SJSA1 (cell line): ENCODE data around the gene OTULIN. TPM values are rescaled to one million over a fixed set of nuclear protein-coding genes. Genes with fewer than 3 reads are reported as not detected.

Experiments
- DNase-seq, 2 experiments: peaks; one replicate each; pipeline ENCODE4 v3.0.0-alpha.2; 2015 to 2020; ENCODE audit warnings: low spot score in 2 of 2, low read depth in 1 of 2
- H3K27ac ChIP-seq: fragments of 250-450 bp; sonication (Bioruptor Pico); 2 replicates; pipeline ENCODE4 v1.5.1; 2020; ENCODE audit warnings: mild to moderate bottlenecking, moderate library complexity
- H3K27me3 ChIP-seq: fragments of 250-450 bp; sonication (Bioruptor Pico); replicated peaks from 2 replicates; pipeline ENCODE4 v1.5.1; 2020; ENCODE audit warnings: mild to moderate bottlenecking, moderate library complexity
- H3K36me3 ChIP-seq: fragments of 250-450 bp; sonication (Bioruptor Pico); 2 replicates; pipeline ENCODE4 v1.5.1; 2020; ENCODE audit warnings: mild to moderate bottlenecking
- H3K4me1 ChIP-seq: fragments of 250-450 bp; sonication (Bioruptor Pico); replicated peaks from 2 replicates; pipeline ENCODE4 v1.6.1; 2021; ENCODE audit warnings: mild to moderate bottlenecking
- H3K4me3 ChIP-seq: fragments of 250-450 bp; sonication (Bioruptor Pico); 2 replicates; pipeline ENCODE4 v1.5.1; 2020; ENCODE audit warnings: mild to moderate bottlenecking
- H3K9me3 ChIP-seq: fragments of 250-450 bp; sonication (Bioruptor Pico); replicated peaks from 2 replicates; pipeline ENCODE4 v1.5.1; 2020; ENCODE audit warnings: mild to moderate bottlenecking
- total RNA-seq: library from RNA; depleted of rRNA; stranded (reverse); fragments of >200 nt; shearing (Covaris generic); gene quantifications from 2 replicates; pipeline ENCODE4 v1.2.3, GENCODE V29; 2014; rRNA removed

Gene OTULIN
- total RNA-seq = 44.6 and 47.0 TPM in 2 replicates

DNA sequence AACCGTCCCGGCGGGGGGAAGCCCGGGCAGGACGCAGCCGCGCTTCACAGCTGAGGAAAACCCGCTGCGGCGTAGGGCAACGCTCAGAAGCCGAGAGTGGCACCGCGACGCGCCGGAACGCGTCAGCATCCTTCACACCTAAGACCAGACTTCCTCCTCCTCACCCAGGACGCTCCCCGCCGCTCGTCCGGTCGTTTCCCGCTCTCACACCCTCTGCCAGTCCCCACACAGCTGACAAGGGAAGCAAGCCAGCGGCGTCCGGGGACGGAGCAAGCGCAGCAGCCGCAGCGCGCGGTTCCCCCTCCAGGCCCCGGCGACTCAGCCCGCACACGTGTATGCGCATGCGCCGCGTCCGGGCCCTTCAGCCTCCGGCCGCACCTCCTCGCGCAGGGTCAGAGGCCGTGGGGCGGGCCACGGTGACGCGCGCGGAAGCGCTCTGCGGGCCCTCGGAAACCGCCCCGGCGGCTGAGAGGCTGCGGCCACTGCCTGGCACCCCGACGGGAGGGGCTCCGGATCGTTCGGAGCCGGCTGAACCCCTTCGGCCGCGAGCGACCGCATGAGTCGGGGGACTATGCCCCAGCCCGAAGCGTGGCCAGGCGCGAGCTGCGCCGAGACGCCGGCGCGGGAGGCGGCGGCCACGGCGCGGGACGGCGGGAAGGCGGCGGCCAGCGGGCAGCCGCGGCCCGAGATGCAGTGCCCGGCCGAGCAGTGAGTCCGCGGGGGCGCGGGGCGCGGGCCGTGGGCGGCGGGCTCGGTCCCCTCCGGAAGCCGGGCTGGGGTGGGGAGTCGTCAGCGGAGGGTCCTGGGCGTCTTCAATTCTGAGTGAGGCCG is at the start of gene OTULIN:
OTULIN (plus strand) TSS at position 449 of the 831 bp plus-strand sequence; CDS start at position 557, 108 bp downstream.
- DNase-seq = peak; percentile 90 to 96
- Histone ChIP-seq H3K4me3 (peak within 1 kb of the TSS; percentile 97), H3K9me3 (no peaks in the 10 kb centered on the region), H3K27me3 (no peaks in the 10 kb centered on the region), H3K27ac (peak within 1 kb of the TSS; percentile 50), H3K4me1 (peaks cover 15% of the 10 kb centered on the region), H3K36me3 (peaks cover 26% of the 10 kb centered on the region)

DNA sequence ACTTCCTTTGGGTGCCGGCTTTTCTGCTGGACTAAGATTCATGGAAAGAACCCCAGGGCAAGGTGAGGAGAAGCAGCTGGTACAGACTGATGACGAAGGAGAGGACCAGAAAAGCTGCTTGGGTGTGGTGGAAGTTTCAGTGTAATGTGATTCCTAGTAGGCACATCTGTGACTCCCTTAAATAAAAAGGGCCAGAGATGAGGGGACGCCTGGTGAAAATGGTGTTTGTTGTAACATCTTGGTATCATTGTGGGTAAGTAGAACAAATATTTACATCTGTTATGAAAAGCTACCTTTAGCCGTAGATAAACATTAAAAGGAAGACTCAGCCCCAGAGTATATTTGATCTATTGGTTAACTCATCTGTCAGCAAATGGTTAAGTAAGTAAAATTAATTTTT is 49.2 kb upstream of the OTULIN start:
- H3K9me3 ChIP-seq = no peaks in the 10 kb centered on the region
- H3K36me3 ChIP-seq = no peaks in the 10 kb centered on the region
- H3K4me1 ChIP-seq = no peaks in the 10 kb centered on the region
- DNase-seq = no peak
- H3K4me3 ChIP-seq = no peak overlapping the region
- no peaks in the 10 kb centered on the region; the same call in 1 of the 2 replicates for H3K27me3 ChIP-seq
- no peak overlapping the region for H3K27ac ChIP-seq

DNA sequence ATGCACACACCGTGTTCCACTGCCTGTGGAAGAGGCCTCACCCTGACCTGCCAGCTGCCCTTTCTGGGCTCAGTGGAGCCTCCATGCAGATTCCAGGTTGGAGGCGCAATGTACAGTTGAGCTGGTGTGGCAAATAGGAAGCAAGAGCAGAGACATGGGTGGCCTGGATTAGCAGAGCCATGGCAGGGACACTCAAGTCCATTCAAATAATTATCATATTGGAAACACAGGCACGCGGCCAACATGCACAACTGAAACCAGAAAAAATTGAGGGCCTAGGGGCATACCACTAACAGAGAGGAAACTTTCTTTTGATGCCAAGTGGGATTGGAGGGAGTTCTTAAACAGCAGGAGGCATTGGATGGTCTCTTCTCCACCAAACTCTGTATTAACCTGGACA is 47.1 kb upstream of the OTULIN start:
- H3K4me1 ChIP-seq = no peaks in the 10 kb centered on the region
- H3K4me3 ChIP-seq = no peak overlapping the region
- H3K9me3 ChIP-seq = no peaks in the 10 kb centered on the region
- H3K27ac ChIP-seq = no peak overlapping the region
- H3K27me3 ChIP-seq = no peaks in the 10 kb centered on the region
- DNase-seq = no peak
- no peaks in the 10 kb centered on the region for H3K36me3 ChIP-seq

DNA sequence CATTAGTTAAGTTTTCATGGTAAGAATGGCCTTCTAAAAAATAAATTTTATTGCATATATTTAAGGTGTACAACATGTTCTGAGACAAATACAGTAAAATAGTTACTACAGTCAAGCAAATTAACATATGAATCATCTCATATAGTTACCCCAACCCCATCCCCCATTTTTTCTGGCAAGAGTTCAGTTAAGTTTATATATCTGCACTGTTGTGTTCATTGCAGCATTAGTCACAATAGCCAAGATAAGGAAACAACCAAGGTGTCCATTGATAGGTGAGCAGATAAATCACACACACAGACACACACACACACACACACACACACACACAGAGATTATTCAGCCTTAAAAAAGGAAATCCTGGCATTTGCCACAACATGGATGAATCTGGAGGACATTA is 37.2 kb upstream of the OTULIN start:
- no peak overlapping the region for H3K27ac ChIP-seq
- H3K4me1 ChIP-seq = no peaks in the 10 kb centered on the region
- H3K9me3 ChIP-seq = no peaks in the 10 kb centered on the region
- H3K27me3 ChIP-seq = 0 out of 2 replicates have a peak, but pooled peaks cover 2% of the 10 kb centered on the region
- DNase-seq = no peak
- no peak overlapping the region for H3K4me3 ChIP-seq
- H3K36me3 ChIP-seq = no peaks in the 10 kb centered on the region

DNA sequence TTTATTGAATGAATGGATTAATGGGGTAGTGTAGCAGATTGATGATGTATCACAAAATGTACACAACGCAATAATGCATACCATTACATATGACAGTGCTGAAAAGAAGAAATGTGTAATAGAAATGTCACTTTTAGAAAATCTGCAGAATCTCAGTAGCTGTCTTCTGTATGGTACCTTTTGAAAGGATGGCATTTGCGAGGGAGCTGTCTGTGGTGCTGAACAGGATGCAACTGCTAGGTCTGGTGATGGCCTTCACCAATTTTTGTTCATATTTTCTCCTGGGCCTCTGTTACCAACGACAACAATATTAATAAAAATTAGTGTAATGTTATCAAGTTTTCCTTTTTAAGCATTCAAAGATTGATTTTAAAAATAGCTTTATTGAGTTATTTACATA is 36.2 kb upstream of the OTULIN start:
- Histone ChIP-seq H3K27ac (no peak overlapping the region), H3K9me3 (no peaks in the 10 kb centered on the region), H3K4me1 (no peaks in the 10 kb centered on the region), H3K4me3 (no peak overlapping the region), H3K36me3 (no peaks in the 10 kb centered on the region), H3K27me3 (0 out of 2 replicates have a peak, but pooled peaks cover 2% of the 10 kb centered on the region)
- DNase-seq = peak; percentile 9 to 56

DNA sequence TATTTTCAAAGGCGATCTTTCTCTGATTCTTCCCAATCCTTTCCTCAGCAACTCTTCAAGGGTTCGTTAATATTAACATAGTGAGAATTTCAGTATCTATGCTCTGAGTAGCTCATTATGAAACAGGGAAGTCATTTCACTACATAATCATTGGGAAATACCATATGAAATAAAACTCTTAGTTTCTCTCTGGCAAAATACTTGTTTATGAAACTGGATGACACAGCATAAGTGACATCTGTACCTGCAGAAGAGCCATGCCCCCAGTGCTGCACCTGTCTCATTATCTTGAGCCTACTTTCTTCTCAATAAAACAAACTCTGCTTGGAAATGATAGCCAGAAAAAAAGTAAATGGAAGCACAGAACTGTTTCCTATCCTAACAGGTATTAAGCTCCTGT is 33.8 kb upstream of the OTULIN start:
- no peak for DNase-seq
- no peak overlapping the region for H3K4me3 ChIP-seq
- no peak overlapping the region for H3K27ac ChIP-seq
- no peaks in the 10 kb centered on the region for H3K36me3 ChIP-seq
- 0 out of 2 replicates have a peak, but pooled peaks cover 2% of the 10 kb centered on the region for H3K27me3 ChIP-seq
- no peaks in the 10 kb centered on the region for H3K9me3 ChIP-seq
- no peaks in the 10 kb centered on the region for H3K4me1 ChIP-seq

DNA sequence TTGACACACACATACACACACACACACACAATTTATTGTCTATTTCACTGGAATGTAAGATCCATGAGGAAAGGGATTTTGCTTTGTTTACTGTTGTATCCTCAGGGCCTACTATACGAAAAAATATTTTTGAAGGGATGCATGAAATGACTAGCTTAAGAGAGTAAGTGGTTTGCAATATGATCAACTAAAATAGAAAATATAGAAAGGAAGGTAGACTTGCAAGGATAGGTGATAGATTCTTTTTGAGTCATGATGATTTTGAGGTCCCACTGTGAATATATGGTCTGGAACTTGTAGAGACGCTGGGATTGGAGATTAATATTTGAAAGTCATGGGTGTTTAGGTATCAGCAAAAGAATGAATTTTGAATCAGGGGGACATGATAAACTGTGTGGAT is 28.9 kb upstream of the OTULIN start:
- no peak overlapping the region for H3K4me3 ChIP-seq
- H3K36me3 ChIP-seq = no peaks in the 10 kb centered on the region
- no peaks in the 10 kb centered on the region; the same call in 1 of the 2 replicates for H3K27me3 ChIP-seq
- DNase-seq = no peak
- no peaks in the 10 kb centered on the region for H3K9me3 ChIP-seq
- H3K27ac ChIP-seq = no peak overlapping the region
- no peaks in the 10 kb centered on the region for H3K4me1 ChIP-seq

DNA sequence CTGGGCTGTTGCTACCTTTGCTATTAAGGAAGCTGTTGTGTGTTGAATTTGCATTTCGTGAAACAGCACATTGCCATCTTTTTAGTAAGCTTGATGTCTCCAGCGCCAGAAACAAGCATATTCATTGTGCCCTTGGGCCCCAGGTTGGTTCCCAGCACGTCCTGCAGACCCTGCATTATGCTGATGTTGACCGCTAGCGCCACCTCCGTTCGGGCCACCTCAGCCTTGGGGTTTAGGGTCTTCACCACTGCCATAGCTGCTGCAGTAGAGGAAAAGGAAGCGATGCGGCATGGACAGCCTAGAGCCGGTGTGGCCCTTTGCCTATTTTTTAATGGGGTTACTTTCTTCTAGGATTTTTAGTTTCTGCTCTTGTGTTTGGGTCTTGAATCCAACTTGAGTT is 23.8 kb upstream of the OTULIN start:
- no peaks in the 10 kb centered on the region for H3K9me3 ChIP-seq
- H3K27me3 ChIP-seq = peaks cover 5% of the 10 kb centered on the region
- no peaks in the 10 kb centered on the region for H3K36me3 ChIP-seq
- no peak for DNase-seq
- H3K4me1 ChIP-seq = no peaks in the 10 kb centered on the region
- H3K4me3 ChIP-seq = no peak overlapping the region
- no peak overlapping the region for H3K27ac ChIP-seq

DNA sequence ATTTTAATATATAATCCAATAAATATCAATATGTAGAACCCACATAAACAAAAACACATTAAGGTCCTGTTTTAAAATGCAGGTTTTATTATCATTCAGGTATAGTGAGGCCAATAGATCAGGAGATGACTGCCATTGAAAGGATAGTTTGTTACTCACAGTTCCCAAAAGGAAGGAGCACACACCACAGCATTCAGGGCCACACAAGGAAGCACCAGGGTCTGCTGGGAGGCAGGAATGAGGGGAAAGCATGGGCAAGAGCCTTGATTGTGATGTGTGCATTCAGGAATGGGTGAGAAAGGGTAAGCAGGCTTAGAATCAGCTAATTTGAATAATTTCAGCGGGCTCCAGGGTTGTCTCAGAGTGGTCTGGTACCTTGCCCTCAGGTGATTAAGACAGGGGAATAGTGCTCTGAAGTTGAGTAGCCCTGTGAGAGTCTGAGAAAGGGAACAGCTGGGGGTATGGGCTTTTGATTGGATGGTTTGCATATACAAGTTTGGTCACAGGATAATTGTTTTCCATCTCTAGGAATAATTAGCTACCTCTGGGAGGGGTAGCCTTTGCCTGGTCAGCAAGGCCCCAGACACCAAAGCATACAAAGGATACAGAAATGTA is 19.8 kb upstream of the OTULIN start:
- no peaks in the 10 kb centered on the region for H3K4me1 ChIP-seq
- H3K27me3 ChIP-seq = peaks cover 5% of the 10 kb centered on the region
- no peak overlapping the region for H3K4me3 ChIP-seq
- H3K27ac ChIP-seq = no peak overlapping the region
- no peaks in the 10 kb centered on the region for H3K36me3 ChIP-seq
- no peaks in the 10 kb centered on the region for H3K9me3 ChIP-seq
- DNase-seq = no peak

DNA sequence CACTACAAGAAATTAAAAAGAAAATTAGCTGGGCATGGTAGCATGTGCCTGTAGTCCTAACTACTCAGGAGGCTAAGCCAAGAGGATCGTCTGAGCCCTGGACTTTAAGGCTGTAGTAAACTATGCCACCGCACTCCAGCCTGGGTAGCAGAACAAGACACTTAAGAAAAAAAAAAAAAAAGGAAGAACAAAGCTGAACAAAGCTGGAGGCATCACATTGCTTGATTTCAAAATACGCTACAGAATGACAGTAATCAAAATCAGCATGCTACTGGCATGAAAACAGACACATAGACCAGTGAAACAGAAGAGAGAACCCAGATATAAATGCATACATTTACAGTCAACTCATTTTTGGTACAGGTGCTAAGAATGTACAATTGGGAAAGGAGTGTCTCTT is 14.5 kb upstream of the OTULIN start:
- Histone ChIP-seq H3K4me3 (no peak overlapping the region), H3K27me3 (0 out of 2 replicates have a peak, but pooled peaks cover 6% of the 10 kb centered on the region), H3K4me1 (no peaks in the 10 kb centered on the region), H3K36me3 (no peaks in the 10 kb centered on the region), H3K9me3 (no peaks in the 10 kb centered on the region), H3K27ac (no peak overlapping the region)
- DNase-seq = no peak

DNA sequence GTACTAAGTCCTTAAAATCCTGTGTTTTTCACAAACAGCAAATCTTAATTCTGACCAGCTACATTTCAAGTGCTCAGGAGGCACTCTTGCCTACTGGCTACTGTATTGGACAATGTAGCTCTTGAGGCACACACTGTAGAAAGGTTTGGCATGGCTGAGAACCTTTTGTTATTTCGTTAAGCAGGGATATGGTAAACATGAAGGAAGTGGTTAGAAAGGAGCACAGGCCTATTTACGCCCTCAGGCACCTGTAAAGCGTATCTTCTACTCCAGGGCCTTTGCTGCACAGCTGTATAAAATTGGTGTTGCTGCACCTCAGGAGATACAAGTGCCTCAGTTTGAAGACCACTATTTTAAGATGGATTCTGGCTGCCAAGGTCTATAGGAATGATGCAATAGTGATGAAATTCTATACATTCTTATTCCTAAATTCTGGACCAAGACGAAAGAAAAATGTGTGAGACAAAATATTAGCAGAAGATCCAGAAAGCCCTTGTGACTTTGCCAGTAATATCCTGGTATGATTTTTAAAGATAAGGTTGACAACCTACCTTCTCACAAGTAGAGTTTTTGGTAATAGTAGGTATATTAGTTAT is 9.3 kb upstream of the OTULIN start:
- H3K4me1 ChIP-seq = no peaks in the 10 kb centered on the region
- H3K27me3 ChIP-seq = 0 out of 2 replicates have a peak, but pooled peaks cover 8% of the 10 kb centered on the region
- no peak overlapping the region for H3K27ac ChIP-seq
- H3K9me3 ChIP-seq = no peaks in the 10 kb centered on the region
- no peaks in the 10 kb centered on the region for H3K36me3 ChIP-seq
- H3K4me3 ChIP-seq = no peak overlapping the region
- no peak for DNase-seq

DNA sequence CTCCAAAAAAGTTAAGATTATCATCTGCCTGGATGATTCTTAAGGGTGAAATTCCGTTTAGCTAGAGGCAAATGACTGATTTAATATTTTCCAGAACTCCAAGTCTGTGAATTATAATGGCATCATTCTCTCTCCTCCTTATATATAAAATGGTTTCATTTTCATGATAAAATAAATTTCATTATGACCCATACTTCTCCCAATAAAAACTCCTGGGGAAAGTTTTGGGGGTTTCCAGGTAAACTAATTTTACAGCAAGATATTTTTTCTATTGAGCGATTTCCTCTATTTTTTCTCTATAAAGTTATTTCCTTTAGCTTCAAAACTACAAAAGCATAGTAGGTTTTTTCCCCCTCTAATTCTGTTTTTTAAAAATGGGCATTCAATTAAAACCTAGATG is 7.6 kb upstream of the OTULIN start:
- H3K9me3 ChIP-seq = no peaks in the 10 kb centered on the region
- DNase-seq = no peak
- H3K4me1 ChIP-seq = no peaks in the 10 kb centered on the region
- no peak overlapping the region for H3K4me3 ChIP-seq
- 0 out of 2 replicates have a peak, but pooled peaks cover 5% of the 10 kb centered on the region for H3K27me3 ChIP-seq
- no peak overlapping the region for H3K27ac ChIP-seq
- no peaks in the 10 kb centered on the region for H3K36me3 ChIP-seq

DNA sequence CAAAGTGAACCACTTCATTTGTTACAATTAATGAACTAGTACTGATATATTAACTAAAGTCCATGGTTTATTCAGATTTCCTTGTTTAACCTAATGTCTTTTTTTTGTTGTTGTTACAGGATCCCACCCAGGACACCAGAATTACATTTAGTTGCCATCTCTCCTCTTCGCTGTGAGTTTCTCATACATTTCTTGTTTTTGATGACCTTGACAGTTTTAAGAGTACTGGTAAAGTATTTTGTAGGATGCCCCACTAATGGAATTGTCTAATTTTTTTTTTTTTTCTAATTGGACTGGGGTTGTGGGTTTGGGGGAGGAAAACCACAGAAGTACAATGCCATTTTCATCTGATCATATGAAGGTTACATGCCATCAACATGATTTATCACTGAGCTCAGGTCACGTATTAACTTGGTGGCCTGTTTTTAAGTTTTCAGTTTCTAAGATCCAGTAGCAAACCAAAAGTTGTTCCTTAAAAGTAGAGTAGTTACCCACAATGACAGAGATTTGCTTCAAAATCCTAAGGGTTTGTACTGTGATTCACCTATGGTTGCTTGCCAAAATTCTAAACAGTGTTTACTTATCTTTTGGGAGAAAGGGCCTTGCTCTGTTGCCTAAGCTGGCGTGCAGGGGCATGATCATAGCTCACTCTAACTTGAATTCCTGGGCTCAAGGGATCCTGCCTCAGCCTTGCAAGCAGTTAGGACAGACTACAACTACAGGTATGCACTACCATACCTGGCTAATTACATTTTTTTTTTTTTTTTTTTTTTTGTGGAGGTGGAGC is 4.5 kb upstream of the OTULIN start:
- no peak for DNase-seq
- no peaks in the 10 kb centered on the region for H3K9me3 ChIP-seq
- no peak overlapping the region for H3K4me3 ChIP-seq
- peaks cover 7% of the 10 kb centered on the region for H3K4me1 ChIP-seq
- H3K36me3 ChIP-seq = peaks cover 9% of the 10 kb centered on the region
- H3K27me3 ChIP-seq = 0 out of 2 replicates have a peak, but pooled peaks cover 4% of the 10 kb centered on the region
- H3K27ac ChIP-seq = no peak overlapping the region
